ELR (cell line): ENCODE measurements around the gene IQGAP2.
"Not testable (repeated sequence)": the region's sequence is repeated elsewhere in the genome, so short reads cannot be mapped to it uniquely, and the experiment has no call there.

Experiments
- DNase-seq: peaks from one replicate; pipeline ENCODE4 v3.0.0-alpha.2; 2015; ENCODE audit warnings: low read depth

Gene IQGAP2

GRCh38 chr5:76542887-76543690, 140.0 kb downstream of the IQGAP2 start:
- DNase-seq = no peak

GRCh38 chr5:76544268-76544926, 141.3 kb downstream of the IQGAP2 start:
- DNase-seq = peak; percentile 38

DNA sequence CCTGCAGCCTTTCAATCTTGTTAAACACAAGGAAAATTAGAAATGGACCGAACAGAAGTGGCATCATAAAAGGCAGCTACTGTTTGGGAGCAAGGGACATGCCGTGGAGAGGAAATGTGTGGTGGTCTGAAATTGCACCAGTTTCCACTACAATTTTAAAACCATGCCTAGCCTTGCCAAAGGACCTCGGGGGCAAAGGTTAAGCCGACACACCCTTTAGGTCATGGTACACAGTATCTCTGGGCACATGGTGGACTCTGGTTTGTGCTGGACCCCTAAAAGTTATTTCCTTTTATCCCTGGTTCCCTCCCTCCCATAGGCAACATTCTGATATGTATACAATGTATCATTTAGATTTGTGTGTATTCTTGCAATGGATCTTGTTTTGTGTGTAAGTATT, 142.1 kb downstream of the IQGAP2 start:
- DNase-seq = no peak

DNA sequence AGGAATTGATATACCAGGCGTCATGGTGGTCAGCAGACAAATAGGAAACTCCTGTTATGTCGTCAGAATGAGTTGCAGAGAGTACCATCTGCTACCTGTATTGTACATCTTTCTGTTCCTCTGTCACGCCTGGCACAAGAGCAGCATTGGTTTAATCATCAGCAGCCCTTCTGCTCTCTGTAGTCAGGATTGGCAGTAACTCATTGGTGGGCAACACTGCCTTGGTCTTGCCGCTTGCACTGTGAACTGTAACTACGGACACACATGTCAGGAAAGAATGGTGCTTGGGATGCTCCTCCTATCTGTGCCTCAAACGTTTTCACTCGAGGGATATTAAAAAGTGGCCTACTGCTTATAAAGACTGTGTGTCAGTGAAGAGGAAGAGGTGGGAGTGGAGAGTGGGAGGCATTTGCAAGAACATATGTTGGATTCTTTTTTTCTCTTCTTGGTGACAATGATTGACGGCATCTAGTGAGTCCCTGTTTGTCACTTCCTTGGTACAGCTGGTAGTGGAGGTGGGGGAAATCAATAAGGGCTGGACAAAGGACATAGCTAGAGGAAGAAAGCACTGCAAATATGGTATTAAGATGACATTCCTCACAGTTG, 143.5 kb downstream of the IQGAP2 start:
- no peak for DNase-seq

DNA sequence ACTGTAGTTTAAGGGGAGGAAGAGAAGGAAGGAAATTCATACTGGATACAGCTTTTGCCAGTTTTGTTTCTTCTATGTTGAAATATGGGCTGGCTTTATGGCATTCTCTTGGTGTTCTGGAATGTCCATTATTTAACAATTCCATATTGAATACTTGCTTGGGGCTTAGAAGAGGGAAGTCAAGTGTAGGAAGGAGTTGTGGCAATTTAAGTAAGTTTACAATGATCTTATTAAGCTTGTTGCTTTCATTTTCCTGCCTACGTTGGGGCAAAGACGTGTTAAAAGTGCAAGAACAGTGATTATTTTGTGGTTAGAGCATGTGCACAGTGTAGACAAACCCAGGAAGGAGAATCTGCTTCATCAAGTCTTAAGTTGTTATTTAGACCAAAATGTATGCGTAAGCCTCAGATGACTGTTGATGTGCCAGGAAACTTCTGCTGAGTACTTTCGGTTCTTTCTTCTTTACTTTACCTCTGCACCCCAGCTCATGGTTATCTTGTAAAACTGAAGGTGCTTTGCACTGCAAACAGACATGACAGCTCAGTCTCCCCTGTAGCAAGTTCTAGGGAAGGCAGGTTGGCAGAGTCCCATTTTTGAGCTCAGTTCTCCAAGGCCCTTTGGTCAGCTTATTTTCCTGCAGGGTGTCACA, 144.3 kb downstream of the IQGAP2 start:
- no peak for DNase-seq

DNA sequence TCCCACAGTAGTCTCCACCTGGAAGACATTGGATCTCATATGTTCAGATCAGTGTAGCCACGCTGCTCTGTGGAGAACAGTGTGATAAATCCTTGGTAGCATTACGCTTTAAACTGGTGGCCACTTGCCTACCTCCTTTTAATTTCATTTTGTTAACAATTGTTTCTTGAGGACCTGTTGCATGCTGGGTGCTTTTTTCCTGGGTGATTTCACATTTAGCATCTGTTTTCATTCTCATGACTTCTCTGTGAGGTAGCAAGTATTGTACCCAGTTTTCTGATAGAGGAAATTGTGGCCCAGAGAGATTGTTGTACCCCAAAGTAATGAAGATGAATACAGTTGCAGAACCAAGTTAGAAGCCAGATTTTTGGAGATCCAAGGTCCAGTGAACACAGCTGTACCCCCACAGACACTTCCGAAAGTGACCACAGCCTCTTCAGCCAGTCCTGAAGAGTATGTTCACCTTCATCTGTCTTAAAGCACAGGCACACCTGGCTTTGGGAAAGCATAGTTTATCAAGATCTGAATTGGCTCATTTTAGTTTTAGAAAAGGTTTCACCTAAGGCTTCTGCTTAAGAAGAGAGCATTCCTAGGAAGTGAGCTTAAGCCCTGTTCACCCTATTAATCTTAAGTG, 144.9 kb downstream of the IQGAP2 start:
- no peak for DNase-seq

- DNase-seq = no peak
Measured at GRCh38 chr5:76548525-76549229, 145.6 kb downstream of the IQGAP2 start.

- DNase-seq = not testable (repeated sequence)
Measured at GRCh38 chr5:76550881-76551280, 147.8 kb downstream of the IQGAP2 start.

GRCh38 chr5:76552546-76552945, 149.5 kb downstream of the IQGAP2 start:
- DNase-seq = no peak

- DNase-seq = no peak
Measured at GRCh38 chr5:76553251-76553650, 150.2 kb downstream of the IQGAP2 start.

GRCh38 chr5:76555114-76555513, 152.0 kb downstream of the IQGAP2 start:
- DNase-seq = no peak

GRCh38 chr5:76555717-76556116, 152.6 kb downstream of the IQGAP2 start:
- no peak for DNase-seq

DNA sequence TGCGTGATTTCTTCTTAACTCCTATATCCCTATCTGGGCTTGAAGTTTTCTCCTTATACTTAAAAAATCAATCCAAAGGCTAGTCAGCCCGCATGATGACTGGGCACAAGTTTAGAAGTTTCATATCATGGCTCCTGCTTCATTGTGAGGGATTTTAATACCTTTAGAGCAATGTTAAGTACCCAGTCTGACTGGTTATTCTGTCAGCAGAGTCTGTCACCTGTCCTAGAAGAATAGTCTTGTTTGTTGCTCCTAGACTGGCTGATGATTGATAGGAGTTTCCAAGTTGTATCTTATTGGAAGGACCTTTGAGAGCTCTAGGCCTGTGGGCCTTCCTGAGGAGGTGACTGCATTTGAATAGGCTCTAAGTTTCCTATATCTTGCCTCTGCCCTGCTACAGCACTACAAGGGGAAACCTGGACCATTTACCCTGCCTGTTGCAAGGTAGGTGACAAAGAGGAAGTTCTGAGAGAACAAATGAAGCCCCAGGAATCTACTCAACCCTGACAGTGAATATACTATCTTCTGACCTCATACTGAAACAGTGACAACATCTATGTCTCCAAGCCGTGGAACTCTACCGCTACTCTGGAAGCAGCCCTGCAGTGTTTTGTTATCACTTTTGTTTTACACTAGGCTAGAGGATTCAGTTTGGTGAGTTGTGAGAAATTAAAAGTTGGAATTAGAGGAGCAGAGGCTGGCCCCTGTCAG, 153.6 kb downstream of the IQGAP2 start:
- no peak for DNase-seq

DNA sequence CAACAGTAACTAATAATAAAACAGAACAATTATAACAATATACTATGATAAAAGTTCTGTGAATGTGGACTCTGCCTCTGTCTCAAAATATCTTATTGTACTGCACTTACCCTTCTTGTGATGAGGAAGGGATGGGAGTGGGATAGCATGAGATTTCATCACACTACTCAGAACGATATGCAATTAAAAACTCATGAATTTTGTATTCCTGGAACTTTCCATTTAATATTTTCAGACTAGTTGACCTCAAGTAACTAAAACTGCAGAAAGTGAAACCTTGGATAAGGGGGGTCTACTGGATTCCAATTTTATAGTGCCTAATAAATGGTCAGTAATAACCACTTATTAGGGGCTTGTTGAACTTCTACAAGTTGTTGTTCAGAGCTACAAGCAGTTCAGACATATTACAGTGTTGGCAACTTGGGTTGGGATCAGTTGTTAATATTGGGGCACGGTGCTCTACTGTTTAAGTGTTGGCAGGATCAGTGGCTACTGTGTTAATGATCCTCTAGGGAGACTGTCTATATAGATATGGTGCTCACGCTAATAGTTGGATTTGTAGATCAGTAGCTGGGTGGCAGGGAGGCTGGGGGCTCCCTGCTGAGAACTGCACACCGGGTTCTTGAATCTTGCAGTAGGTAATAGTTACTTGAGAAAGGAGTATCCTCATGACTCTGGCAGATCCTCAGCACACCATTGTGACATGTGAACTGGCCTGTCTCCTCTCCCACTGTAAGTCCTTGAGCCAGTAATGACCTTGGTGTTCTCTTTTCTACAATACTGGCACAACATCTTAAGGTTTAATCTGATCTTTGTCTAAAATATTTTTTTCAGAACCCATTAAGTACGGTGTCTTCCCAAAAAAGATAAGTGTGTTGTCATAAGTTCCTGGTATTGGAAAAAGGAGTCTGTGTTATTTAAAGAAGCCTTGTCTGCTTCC, 158.1 kb downstream of the IQGAP2 start:
- DNase-seq = no peak

GRCh38 chr5:76561959-76562358, 158.9 kb downstream of the IQGAP2 start:
- no peak for DNase-seq

- DNase-seq = no peak
Measured at GRCh38 chr5:76565009-76565408, 161.9 kb downstream of the IQGAP2 start.

DNA sequence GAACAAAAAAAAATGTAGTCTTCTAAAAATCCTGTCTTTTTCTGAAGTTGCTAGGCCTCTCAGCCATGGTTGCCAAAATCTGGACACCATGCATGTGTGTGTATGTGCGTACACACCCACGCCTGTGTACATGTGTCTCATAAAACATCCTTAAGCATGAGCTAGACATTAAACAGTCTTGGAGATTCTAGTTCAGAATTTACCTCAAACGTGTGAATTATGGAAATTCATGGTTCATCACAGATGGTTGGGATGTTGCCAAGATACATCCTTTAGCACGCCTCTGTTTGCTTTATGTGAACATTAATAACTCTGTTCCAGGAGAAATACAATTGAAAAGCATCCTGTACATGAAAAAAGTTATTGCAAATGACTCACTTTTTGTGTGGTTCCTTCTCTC, 167.1 kb downstream of the IQGAP2 start:
- DNase-seq = no peak

GRCh38 chr5:76571559-76571958, 168.5 kb downstream of the IQGAP2 start:
- DNase-seq = no peak

DNA sequence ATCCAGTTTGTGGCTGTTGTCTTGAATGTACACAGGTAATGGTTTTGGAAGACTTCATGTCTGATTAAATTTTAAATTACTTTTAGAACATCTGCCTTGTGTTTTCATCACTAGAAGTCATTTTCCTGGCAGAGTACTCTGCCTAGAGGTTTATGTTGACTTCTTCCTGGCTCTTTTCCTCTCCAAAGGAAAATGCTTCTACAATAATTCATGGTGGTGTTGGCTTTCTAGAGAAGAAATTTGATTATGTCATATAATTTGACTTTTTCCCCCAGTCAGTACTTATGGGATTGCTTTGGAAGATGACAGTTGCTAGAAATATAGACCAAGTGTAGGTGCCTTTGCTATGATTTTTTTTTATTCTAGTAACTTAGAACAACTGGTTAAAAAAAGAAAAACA, 173.4 kb downstream of the IQGAP2 start:
- no peak for DNase-seq

- DNase-seq = no peak
Measured at GRCh38 chr5:76576996-76577395, 173.9 kb downstream of the IQGAP2 start.
